SK-N-MC (cell line): ENCODE measurements around the gene ARMC8.

Experiments
- DNase-seq: peaks from one replicate; pipeline ENCODE4 v3.0.0-alpha.2; 2011; ENCODE audit warnings: low read depth, low spot score
- H3K27ac ChIP-seq: fragments of 200-600 bp; sonication (generic); 2 replicates; pipeline ENCODE4 v1.5.1; 2016; ENCODE audit warnings: mixed run types
- H3K36me3 ChIP-seq: fragments of 200-600 bp; sonication (generic); 2 replicates; pipeline ENCODE4 v1.6.1; 2017; ENCODE audit warnings: antibody characterized with exemption, low read length, mixed read lengths; ENCODE audit not compliant: insufficient read depth
- H3K4me3 ChIP-seq: fragments of 200-600 bp; sonication (generic); 2 replicates; pipeline ENCODE4 v1.5.1; 2016
- H3K9ac ChIP-seq: fragments of 200-600 bp; sonication (generic); 2 replicates; pipeline ENCODE4 v1.8.0; 2017; ENCODE audit warnings: mixed run types, mixed read lengths; ENCODE audit not compliant: insufficient read length
- H3K9me3 ChIP-seq: fragments of 200-600 bp; sonication (generic); 2 replicates; pipeline ENCODE4 v1.6.1; 2017; ENCODE audit warnings: low read depth, mild to moderate bottlenecking, antibody characterized with exemption, low read length, moderate library complexity, mixed read lengths
- EZH2 ChIP-seq: fragments of 200-600 bp; sonication (generic); IDR thresholded peaks from one replicate; pipeline ENCODE4 v1.6.1; 2017; ENCODE audit warnings: antibody characterized with exemption
- FOXP2 ChIP-seq: optimal IDR thresholded peaks from 2 replicates; pipeline ENCODE3; 2011; ENCODE audit warnings: mild to moderate bottlenecking, moderate library complexity; ENCODE audit not compliant: insufficient read depth; ENCODE audit errors: extremely low read length, control extremely low read depth
- POLR2AphosphoS5 ChIP-seq: IDR thresholded peaks from 2 replicates; pipeline ENCODE4 v1.6.1; 2012; ENCODE audit warnings: mild to moderate bottlenecking, low read depth, low read length, borderline replicate concordance

The ARMC8 gene

DNA sequence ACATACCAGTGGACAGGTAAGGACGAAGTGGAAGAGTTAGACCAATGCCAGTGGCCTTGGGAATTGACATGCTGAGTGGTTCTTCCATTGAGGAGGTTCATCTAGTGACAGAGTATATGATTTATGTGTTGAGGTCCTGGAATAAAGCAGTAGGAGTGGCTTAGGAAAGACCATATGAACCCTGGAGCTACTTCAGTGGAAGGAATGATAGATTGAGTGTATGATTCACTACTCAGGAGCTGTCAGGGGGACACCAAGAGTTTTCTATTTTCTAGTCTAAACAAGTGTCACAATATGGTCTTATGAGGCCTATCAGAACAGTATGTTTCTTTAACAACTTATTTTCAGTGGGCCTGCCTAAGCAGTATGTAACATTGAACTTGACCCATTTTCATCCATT, 78.6 kb downstream of the ARMC8 start:
- peaks cover 23% of the 10 kb centered on the region for H3K36me3 ChIP-seq
- no peak overlapping the region for H3K4me3 ChIP-seq

DNA sequence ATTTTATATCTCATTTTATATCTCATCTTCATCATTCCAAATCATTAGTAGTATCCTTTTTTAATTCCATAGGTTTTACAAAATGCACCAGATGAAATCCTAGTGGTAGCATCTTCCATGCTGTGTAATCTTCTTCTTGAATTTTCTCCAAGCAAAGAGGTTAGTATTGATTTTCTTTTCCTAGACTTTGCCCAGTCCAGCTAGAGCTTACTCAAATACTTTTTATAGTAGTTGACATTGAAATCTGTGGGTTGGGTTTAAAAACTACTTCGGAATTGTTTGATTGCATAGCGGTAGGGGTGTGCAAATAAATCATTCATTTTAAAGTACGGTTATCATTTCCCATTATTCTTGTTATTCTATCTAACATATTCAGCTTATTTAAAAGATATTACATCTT, 80.0 kb downstream of the ARMC8 start:
- no peak for DNase-seq
- no peak overlapping the region for H3K9ac ChIP-seq
- H3K4me3 ChIP-seq: no peak overlapping the region
- H3K36me3 ChIP-seq: peaks cover 34% of the 10 kb centered on the region
- no peak overlapping the region for H3K27ac ChIP-seq
- no peak for TF ChIP-seq POLR2AphosphoS5
- TF ChIP-seq FOXP2: no peak
- TF ChIP-seq EZH2: no peak
- no peaks in the 10 kb centered on the region for H3K9me3 ChIP-seq

More for the DNA sequence above, 78.6 kb downstream of the ARMC8 start:
- no peak for DNase-seq
- Histone ChIP-seq H3K9me3 (no peaks in the 10 kb centered on the region), H3K27ac (no peak overlapping the region), H3K9ac (no peak overlapping the region)
- TF ChIP-seq POLR2AphosphoS5 (no peak), EZH2 (no peak), FOXP2 (no peak)

DNA sequence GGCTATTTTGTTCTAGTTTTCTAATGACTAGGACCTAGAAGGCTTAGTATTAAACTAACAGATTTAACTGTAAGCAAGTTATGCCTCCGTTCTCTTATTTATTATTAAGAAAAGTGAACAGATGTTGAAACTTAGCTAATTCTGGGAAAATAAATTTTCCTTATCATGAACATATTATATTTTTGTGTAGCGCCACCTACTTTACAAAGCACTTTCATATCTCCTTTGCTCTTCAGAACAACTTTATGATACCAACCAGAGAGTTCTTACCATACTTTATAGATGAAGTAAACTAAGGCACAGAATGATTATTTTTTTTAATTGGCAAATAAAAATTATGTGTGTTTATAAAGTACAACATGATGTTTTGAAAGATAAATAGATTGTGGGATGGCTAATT, 83.1 kb downstream of the ARMC8 start:
- TF ChIP-seq POLR2AphosphoS5: no peak
- TF ChIP-seq FOXP2: no peak
- TF ChIP-seq EZH2: no peak
- Histone ChIP-seq H3K9me3 (no peaks in the 10 kb centered on the region), H3K36me3 (peaks cover 52% of the 10 kb centered on the region), H3K27ac (no peak overlapping the region), H3K4me3 (no peak overlapping the region), H3K9ac (no peak overlapping the region)
- no peak for DNase-seq

DNA sequence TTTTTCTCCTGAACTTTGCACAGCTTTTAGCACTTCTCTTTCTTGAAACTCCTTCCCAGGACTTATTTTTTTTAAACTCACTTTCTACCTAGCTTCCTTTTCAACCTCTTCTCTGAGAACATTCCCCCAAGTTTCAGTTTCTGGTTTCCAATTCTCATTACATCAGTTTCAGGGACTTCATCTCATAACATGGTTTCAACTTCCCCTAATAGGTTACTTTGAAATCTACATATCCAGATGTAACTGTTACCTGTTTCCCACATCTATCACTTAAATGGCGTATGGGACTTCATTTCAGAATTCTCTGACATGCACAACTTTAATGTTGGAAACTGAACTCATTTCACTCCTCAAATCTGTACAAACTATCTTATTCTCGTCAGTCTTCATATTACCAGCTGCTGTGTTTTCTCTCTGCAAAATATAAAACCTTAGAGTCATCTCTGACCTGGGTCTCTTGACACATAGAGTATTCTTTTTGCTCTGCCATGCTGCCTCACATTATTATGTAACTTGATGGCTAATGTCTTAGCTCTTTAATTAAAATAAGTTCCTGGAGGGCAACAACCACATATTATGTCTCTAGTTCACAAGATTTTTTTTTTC, 84.2 kb downstream of the ARMC8 start:
- H3K9me3 ChIP-seq: no peaks in the 10 kb centered on the region
- H3K27ac ChIP-seq: no peak overlapping the region
- no peak for DNase-seq
- no peak overlapping the region for H3K4me3 ChIP-seq
- no peak for TF ChIP-seq FOXP2
- no peak for TF ChIP-seq POLR2AphosphoS5
- TF ChIP-seq EZH2: no peak
- H3K36me3 ChIP-seq: peaks cover 57% of the 10 kb centered on the region
- no peak overlapping the region for H3K9ac ChIP-seq

DNA sequence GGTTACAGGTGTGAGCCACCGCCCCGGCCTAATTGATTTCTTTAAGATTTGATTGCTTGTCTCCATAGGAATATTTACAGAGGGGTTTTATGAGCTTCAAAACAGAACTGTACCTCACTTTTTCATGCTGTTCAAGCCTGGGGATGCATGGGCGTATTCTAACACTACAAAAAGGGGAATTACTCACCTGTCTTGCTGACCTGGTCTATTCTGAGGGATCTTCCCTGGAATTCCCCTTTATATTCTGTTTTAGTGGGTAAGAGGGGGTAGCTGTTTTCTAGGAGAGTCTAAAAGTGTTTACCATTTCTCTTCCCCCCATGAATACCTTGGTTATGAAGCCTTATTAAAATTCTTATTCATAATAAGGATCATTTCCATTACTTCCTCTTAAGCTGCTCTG, 94.5 kb downstream of the ARMC8 start:
- Histone ChIP-seq H3K27ac (no peak overlapping the region), H3K4me3 (no peak overlapping the region), H3K9ac (no peak overlapping the region), H3K9me3 (no peaks in the 10 kb centered on the region), H3K36me3 (peaks cover 31% of the 10 kb centered on the region)
- DNase-seq: no peak
- no peak for TF ChIP-seq POLR2AphosphoS5
- no peak for TF ChIP-seq EZH2
- TF ChIP-seq FOXP2: no peak

DNA sequence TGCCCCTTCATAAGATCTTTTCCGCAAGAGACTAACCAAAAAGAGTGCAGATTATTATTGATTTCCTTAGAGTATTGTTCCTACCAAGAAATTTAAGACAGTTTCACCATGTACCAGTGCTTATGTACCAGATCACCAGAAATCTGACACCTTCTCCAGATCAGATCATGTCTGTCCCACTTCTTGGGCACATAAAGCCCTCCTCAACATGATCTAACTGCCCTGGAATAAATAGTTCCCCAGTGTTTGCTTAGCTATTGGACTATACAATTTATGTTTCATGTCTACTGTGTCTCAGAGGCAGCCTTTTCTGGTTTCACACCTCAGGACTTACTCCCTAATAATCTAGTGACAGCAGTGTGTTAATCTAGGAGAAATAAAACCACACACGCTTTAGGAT, 95.7 kb downstream of the ARMC8 start:
- H3K9ac ChIP-seq: no peak overlapping the region
- TF ChIP-seq POLR2AphosphoS5 (no peak), EZH2 (no peak), FOXP2 (no peak)
- H3K4me3 ChIP-seq: no peak overlapping the region
- H3K36me3 ChIP-seq: peaks cover 31% of the 10 kb centered on the region
- no peaks in the 10 kb centered on the region for H3K9me3 ChIP-seq
- DNase-seq: no peak
- no peak overlapping the region for H3K27ac ChIP-seq

DNA sequence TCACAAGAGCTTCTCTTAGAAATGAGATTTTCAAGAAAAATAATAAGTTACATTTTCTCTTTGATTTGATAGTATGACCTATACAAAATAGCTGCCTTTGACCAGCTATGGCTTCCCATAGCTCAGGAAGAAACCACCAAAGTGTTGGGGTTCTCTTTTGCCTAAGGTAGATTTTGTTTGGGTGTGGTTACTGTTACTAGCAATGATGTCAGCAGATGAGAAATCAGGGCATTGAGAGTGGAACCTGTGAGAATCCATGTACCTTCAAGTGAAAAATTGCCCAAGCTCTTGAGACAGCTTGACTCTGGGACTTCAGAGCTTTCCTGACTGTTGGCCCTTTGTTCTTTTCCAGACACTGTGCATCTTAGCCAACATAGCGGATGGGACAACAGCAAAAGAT, 97.0 kb downstream of the ARMC8 start:
- TF ChIP-seq POLR2AphosphoS5 (no peak), FOXP2 (no peak), EZH2 (no peak)
- H3K9me3 ChIP-seq: no peaks in the 10 kb centered on the region
- H3K27ac ChIP-seq: no peak overlapping the region
- peaks cover 38% of the 10 kb centered on the region for H3K36me3 ChIP-seq
- no peak overlapping the region for H3K9ac ChIP-seq
- H3K4me3 ChIP-seq: no peak overlapping the region
- no peak for DNase-seq

DNA sequence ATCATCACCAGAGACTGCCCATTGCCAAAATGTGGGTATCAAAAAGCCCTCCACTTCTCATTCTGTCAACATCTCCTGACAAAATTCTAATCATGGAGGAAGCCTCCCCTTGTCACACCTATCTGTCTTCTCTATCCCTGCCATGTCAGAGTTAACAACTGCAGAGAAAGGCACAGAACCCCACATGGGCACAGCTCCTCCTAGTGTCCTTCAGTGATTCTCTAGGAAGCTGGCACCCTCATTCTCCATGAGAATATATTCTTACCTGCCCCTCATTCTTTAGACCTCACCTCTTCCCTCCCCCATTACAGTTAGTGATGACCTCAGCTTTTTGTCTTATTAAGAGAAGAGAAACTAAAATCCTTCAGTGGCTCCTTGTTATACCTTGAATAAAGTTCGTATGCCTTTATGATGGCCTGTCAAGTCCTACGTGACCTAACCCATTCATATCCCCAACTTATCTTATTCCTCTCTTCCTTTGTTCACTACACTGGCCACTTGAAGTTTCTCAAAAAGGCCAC, 97.9 kb downstream of the ARMC8 start:
- DNase-seq: no peak
- Histone ChIP-seq H3K27ac (no peak overlapping the region), H3K9me3 (no peaks in the 10 kb centered on the region), H3K9ac (no peak overlapping the region), H3K36me3 (peaks cover 47% of the 10 kb centered on the region), H3K4me3 (no peak overlapping the region)
- TF ChIP-seq EZH2 (no peak), FOXP2 (no peak), POLR2AphosphoS5 (no peak)

DNA sequence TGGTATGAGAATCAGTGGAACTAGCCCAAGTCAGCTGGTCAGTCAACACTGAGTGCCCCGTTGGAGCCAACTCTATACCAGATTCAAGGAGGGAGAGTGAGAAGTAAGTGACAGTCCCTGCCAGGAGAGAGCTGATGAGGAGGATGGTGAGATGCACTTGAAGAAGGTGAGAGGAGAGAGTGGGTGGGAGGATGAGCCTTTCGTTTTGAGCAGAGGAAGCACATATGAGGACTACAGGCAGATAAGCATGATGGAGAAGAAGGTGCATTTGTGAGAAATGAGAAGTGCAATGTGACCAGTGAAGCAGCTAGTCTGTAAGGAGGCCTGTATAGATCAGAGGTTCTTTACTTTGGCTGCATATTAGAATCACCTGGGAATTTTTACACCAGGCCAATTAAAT, 102.2 kb downstream of the ARMC8 start:
- Histone ChIP-seq H3K27ac (no peak overlapping the region), H3K4me3 (no peak overlapping the region), H3K9ac (no peak overlapping the region), H3K36me3 (peaks cover 77% of the 10 kb centered on the region), H3K9me3 (no peaks in the 10 kb centered on the region)
- TF ChIP-seq EZH2 (no peak), FOXP2 (no peak), POLR2AphosphoS5 (no peak)
- no peak for DNase-seq
